DMS53 (cell line): ENCODE measurements around the gene ZMYND10.
A peak's percentile ranks its signal among the peaks of the same experiment; 100 is the strongest.

ENCODE experiments used
- DNase-seq: peaks from one replicate; lab custom pipeline; 2025; lab: John Stamatoyannopoulos, UW

The ZMYND10 gene

DNA sequence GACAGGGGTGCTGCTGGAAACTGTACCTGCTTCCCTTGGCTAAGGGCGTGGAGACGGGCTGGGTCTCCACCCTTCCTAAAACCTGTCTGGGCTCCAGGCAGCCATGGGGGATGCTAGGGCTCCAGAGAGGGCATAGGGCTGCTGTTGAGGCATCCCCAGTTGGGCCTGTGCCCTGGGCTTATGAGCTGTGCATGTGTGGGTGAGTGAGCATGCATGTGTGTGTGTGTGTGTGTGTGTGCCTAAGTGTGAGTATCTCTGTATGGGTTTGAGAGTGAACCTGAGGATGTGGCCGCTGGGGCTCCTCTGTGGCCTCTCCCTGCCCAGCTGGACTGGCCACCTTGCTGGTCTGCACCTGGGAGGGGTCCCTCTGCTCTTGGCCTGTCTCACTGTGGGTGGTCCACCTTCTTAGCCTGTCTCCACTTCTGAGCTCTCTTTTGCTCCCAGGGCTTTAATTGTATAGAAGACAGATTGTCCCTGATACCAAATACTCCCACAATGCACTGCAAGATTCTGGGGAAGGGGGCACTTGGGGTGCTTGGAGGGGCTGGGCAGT is 25.7 kb upstream of the ZMYND10 start:
- DNase-seq, result no peak

GRCh38 chr3:50370594-50370993 is 25.1 kb upstream of the ZMYND10 start:
- peak; percentile 67 for DNase-seq

DNA sequence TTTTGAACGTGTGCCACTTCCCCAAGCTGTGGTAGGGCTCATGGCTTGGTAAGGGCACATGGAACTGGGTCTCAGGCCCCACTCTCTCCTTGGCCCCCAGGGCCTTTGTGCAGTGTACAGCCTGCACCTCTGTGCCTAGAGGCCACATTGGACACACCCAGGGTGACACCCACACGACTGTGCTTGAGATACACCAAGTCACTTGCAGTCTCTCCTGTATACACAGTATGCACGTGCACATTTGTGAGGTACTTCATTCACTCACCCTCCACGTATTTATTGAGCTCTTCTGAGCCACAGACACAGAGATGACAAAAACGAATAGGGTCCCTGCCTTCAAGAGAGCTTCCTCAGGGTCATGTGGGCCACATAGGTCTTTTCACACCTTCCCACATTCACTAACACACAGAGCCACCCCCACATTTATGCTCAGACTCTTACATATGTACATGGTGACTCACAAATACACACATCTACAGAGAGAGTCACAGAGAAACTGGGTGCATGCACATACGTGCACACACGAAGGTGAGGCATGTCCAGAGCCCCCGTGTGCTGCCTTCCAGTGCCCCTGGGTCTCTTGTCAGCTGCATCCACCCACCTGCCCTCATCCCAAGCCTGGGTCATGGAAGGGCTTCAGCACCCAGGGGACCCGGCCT is 23.6 kb upstream of the ZMYND10 start:
- DNase-seq, result no peak

DNA sequence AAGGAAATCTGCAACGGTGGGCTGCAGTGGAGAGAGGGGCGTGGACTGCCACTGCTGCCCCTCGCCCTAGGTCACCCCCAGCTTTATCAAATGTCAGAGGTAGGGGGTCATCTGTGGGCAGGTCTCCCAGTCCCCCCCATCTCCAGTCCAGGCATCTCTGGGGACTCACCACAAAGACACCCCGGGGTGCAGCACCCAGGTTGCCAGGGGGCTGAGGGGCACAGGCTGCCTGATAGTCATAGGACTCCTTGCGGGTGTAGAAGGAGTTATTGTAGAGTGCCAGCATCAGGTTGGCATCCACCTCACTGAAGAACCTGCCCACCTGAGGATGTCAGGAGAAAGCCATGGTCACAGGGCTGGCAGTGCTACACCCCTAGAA is 20.3 kb upstream of the ZMYND10 start:
- DNase-seq, result no peak

GRCh38 chr3:50365080-50365841 is 19.7 kb upstream of the ZMYND10 start:
- DNase-seq, result peak; percentile 5

- no peak for DNase-seq
Observed at GRCh38 chr3:50364573-50365079, 19.1 kb upstream of the ZMYND10 start.

DNA sequence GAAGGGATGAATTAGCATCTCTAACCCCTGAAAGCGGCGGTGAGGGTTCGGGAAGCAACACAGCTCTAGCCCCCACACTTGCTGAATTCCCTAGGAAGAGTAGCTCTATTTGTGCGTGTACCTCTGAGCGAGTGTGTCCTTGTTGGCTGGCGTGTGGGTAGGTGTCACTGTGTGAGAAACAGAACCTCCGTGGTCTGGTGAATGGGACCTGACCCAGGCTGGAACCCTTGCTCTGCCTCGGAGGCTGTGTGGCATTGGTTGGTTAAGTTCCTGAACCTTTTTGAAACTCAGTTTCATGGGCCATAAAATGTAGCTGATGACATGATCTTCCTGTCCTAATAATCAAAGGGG is 14.2 kb upstream of the ZMYND10 start:
- DNase-seq, result no peak

- DNase-seq, result peak; percentile 91
Observed at GRCh38 chr3:50358911-50359759, 13.6 kb upstream of the ZMYND10 start, which contains the start of gene TMEM115. Gene TMEM115, minus strand, starts transcription at chr3:50359521. Its CDS starts 458 bp downstream, at chr3:50359063.

DNA sequence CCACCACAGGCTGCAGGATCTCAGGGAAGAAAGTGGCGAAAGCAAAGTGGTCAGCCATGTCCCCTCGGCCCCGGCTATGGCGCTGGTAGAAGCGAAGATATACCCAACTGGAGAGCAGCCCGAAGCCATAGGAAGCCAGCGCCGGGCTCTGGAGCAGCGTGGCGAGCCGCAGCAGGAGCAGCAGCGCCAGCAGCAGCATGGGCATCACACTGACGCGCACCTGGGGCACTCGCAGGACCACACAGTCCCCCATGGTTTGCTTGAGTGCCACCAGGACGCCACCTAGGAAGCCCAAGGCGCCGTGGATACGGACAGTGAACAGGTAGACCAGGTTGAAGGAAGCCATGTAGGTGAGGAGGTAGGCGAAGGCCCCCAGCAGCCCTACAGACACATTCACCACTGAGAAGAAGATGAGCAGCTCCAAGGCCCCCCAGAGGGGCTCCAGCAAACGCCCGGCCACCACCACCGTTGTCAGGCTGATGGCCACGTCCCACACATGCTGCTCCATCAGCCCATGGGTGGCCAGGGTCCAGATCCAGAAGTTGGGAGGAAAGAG is 12.9 kb upstream of the ZMYND10 start:
- peak; percentile 15 for DNase-seq

- no peak for DNase-seq
Observed at GRCh38 chr3:50357481-50357880, 11.9 kb upstream of the ZMYND10 start.

DNA sequence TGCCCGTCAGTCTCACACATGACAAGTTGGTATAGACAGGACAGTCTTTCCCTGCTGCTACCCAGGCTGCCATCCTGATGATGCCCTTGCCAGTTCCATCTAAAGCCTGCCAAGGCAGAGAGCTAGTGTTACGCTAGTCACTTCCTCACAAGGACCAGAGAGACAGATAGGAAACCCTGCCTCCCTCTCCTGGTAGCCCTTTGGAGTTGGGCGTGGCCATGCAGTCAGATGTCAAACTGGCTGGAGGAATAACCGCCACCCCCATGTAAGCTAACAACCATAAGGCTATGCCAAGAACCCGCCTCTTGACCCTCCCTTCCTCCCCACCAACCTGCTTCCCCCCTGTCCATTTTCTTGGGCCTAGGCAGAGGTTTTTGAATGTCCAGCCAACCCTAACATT is 11.0 kb upstream of the ZMYND10 start:
- DNase-seq, result no peak

GRCh38 chr3:50355829-50356552 is 10.5 kb upstream of the ZMYND10 start:
- no peak for DNase-seq

GRCh38 chr3:50354850-50355249 is 9.3 kb upstream of the ZMYND10 start:
- DNase-seq, result no peak

DNA sequence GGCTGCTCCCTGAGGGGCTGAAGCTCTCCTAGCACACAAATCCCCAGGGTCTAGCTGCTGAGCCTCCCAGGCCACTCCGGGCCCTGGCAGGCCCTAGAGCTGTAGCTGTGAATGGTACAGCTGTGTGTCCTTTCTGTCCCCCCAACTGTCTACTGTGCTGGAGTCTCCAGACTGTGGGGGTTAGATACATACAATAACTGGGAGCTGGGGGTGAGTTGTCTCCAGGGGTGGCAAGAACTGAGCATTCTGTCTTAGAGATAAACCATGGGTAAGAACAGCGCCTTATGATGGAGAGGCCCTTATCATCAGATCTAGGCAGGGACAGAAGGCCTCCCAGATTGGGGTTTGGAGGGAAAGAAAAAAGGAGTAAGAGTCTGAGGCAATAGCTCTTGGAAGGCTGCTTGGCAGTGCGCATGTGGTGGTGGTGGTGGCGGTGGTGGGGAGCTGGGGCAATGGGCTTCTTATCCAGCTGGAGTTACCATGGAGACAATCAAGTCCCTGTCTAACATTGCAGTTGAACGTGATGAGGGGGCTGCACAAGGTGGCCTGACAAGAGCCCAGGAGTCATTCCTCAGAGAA is 8.7 kb upstream of the ZMYND10 start:
- no peak for DNase-seq

GRCh38 chr3:50353245-50354004 is 7.9 kb upstream of the ZMYND10 start:
- DNase-seq, result no peak

- DNase-seq, result peak; percentile 42
Observed at GRCh38 chr3:50352781-50353180, 7.2 kb upstream of the ZMYND10 start.

DNA sequence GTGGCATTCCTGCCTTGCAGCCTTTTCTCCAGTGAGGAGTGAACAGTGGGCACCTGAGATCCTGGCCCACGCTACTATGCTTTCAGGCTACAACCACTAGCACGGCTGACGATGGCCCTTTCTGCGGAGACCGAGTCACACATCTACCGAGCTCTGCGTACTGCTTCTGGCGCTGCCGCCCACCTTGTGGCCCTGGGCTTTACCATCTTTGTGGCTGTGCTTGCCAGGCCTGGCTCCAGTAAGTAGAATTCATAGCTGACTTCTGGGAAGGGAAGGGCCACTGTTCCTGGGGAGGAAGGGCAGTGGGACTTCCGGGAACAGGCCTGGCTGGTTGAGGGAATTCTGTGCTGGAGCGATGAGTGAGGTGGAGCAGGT is 5.8 kb upstream of the ZMYND10 start:
- DNase-seq, result no peak

- DNase-seq, result peak; percentile 88
Observed at GRCh38 chr3:50350527-50351322, 5.2 kb upstream of the ZMYND10 start, which contains the start of the genes CYB561D2 and NPRL2. Gene CYB561D2, plus strand, starts transcription at chr3:50350862. Its CDS starts 572 bp downstream, at chr3:50351434. Gene NPRL2, minus strand, starts transcription at chr3:50350775. Its CDS starts 123 bp downstream, at chr3:50350652.

- no peak for DNase-seq
Observed at GRCh38 chr3:50350213-50350526, 4.6 kb upstream of the ZMYND10 start.
